OCI-LY1 (cell line): ENCODE data around the gene MCU.

ENCODE experiments used
- H2AFZ ChIP-seq: fragments of 200-600 bp; sonication (generic), shearing (Covaris generic); 2 replicates; pipeline ENCODE4 v1.6.0; 2014; ENCODE audit warnings: antibody characterized with exemption, mild to moderate bottlenecking, low read length
- H3F3A ChIP-seq: fragments of 200-600 bp; sonication (generic), shearing (Covaris generic); 2 replicates; pipeline ENCODE4 v1.6.0; 2014; ENCODE audit warnings: mild to moderate bottlenecking, antibody characterized with exemption, low read length, moderate library complexity; ENCODE audit not compliant: insufficient read depth
- H3K27ac ChIP-seq: fragments of 200-600 bp; sonication (generic); 2 replicates; pipeline ENCODE4 v1.5.1; 2014; ENCODE audit warnings: low read length, mixed run types, mild to moderate bottlenecking, low read depth; ENCODE audit not compliant: poor library complexity, severe bottlenecking
- H3K27me3 ChIP-seq: fragments of 200-600 bp; sonication (generic); 2 replicates; pipeline ENCODE4 v1.6.0; 2014; ENCODE audit warnings: antibody characterized with exemption, mild to moderate bottlenecking, low read length, moderate library complexity; ENCODE audit not compliant: insufficient read depth
- H3K36me3 ChIP-seq: fragments of 200-600 bp; sonication (generic); 2 replicates; pipeline ENCODE4 v1.6.1; 2014; ENCODE audit warnings: mild to moderate bottlenecking, antibody characterized with exemption, low read length, moderate library complexity, mixed read lengths; ENCODE audit not compliant: insufficient read depth
- H3K4me1 ChIP-seq: fragments of 200-600 bp; sonication (generic); 2 replicates; pipeline ENCODE4 v1.5.1; 2014; ENCODE audit warnings: mild to moderate bottlenecking, low read length, moderate library complexity; ENCODE audit not compliant: insufficient read depth, severe bottlenecking
- H3K4me2 ChIP-seq: fragments of 200-600 bp; sonication (generic), shearing (Covaris generic); 2 replicates; pipeline ENCODE4 v1.6.1; 2014; ENCODE audit warnings: low read length
- H3K4me3 ChIP-seq: fragments of 200-600 bp; sonication (generic); 2 replicates; pipeline ENCODE4 v1.5.1; 2014; ENCODE audit warnings: low read length, low read depth, mild to moderate bottlenecking, mixed read lengths; ENCODE audit not compliant: poor library complexity, severe bottlenecking
- H3K79me2 ChIP-seq: fragments of 200-600 bp; shearing (Covaris generic); 2 replicates; pipeline ENCODE4 v1.6.1; 2016; ENCODE audit warnings: mixed run types, low read length, mixed read lengths; ENCODE audit not compliant: insufficient read depth
- H3K9ac ChIP-seq: fragments of 200-600 bp; sonication (generic), shearing (Covaris generic); 2 replicates; pipeline ENCODE4 v1.6.1; 2014; ENCODE audit warnings: mild to moderate bottlenecking, low read length, mixed read lengths
- H3K9me2 ChIP-seq: fragments of 200-600 bp; sonication (generic), shearing (Covaris generic); 2 replicates; pipeline ENCODE4 v1.6.1; 2014; ENCODE audit warnings: low read depth, mild to moderate bottlenecking, low read length, mixed read lengths
- H3K9me3 ChIP-seq: fragments of 200-600 bp; shearing (Covaris generic); 2 replicates; pipeline ENCODE4 v1.6.1; 2014; ENCODE audit warnings: low read length, mixed read lengths
- H4K20me1 ChIP-seq: fragments of 200-600 bp; sonication (generic), shearing (Covaris generic); 2 replicates; pipeline ENCODE4 v1.6.0; 2016; ENCODE audit warnings: mild to moderate bottlenecking, low read length; ENCODE audit not compliant: insufficient read depth
- CTCF ChIP-seq: fragments of 200-600 bp; sonication (generic), shearing (Covaris generic); IDR thresholded peaks from 2 replicates; pipeline ENCODE4 v1.5.1; 2017; ENCODE audit warnings: mild to moderate bottlenecking, antibody characterized with exemption, low read length, moderate library complexity, mixed read lengths
- EZH2 ChIP-seq: fragments of 200-600 bp; sonication (generic), shearing (Covaris generic); IDR thresholded peaks from 2 replicates; pipeline ENCODE4 v1.8.0; 2017; ENCODE audit warnings: borderline replicate concordance, mixed run types, mild to moderate bottlenecking, antibody characterized with exemption, low read length, moderate library complexity, mixed read lengths

MCU gene

GRCh38 chr10:72740528-72740927 lies 48.6 kb downstream of the MCU start:
- 0 out of 2 replicates have a peak, but pooled peaks cover 4% of the 10 kb centered on the region for H3K79me2 ChIP-seq
- H3K4me1 ChIP-seq: peaks cover 12% of the 10 kb centered on the region
- H3K4me2 ChIP-seq: no peak overlapping the region
- no peaks in the 10 kb centered on the region for H3K27me3 ChIP-seq
- TF ChIP-seq CTCF (no peak), EZH2 (no peak)
- no peak overlapping the region for H3K4me3 ChIP-seq
- H3K9me2 ChIP-seq: no peaks in the 10 kb centered on the region
- H4K20me1 ChIP-seq: no peaks in the 10 kb centered on the region
- no peak overlapping the region for H3K27ac ChIP-seq
- no peak overlapping the region for H2AFZ ChIP-seq
- H3K9me3 ChIP-seq: no peaks in the 10 kb centered on the region
- H3K36me3 ChIP-seq: no peaks in the 10 kb centered on the region
- H3K9ac ChIP-seq: no peak overlapping the region
- no peaks in the 10 kb centered on the region for H3F3A ChIP-seq

GRCh38 chr10:72742092-72742491 lies 50.1 kb downstream of the MCU start:
- Histone ChIP-seq H2AFZ (no peak overlapping the region), H3K4me1 (peaks cover 7% of the 10 kb centered on the region), H3K79me2 (0 out of 2 replicates have a peak, but pooled peaks cover 8% of the 10 kb centered on the region), H3K4me3 (no peak overlapping the region), H3K27me3 (no peaks in the 10 kb centered on the region), H4K20me1 (no peaks in the 10 kb centered on the region), H3K4me2 (no peak overlapping the region), H3K9me2 (no peaks in the 10 kb centered on the region), H3K9ac (no peak overlapping the region), H3K27ac (no peak overlapping the region), H3K9me3 (no peaks in the 10 kb centered on the region), H3F3A (no peaks in the 10 kb centered on the region), H3K36me3 (no peaks in the 10 kb centered on the region)
- TF ChIP-seq EZH2: no peak
- TF ChIP-seq CTCF: no peak

GRCh38 chr10:72742797-72743196 lies 50.9 kb downstream of the MCU start:
- Histone ChIP-seq H3F3A (no peaks in the 10 kb centered on the region), H3K4me1 (peaks cover 7% of the 10 kb centered on the region), H3K9me2 (no peaks in the 10 kb centered on the region), H3K9ac (no peak overlapping the region), H3K27ac (no peak overlapping the region), H3K9me3 (no peaks in the 10 kb centered on the region), H2AFZ (no peak overlapping the region), H3K4me3 (no peak overlapping the region), H3K36me3 (no peaks in the 10 kb centered on the region), H4K20me1 (no peaks in the 10 kb centered on the region), H3K4me2 (no peak overlapping the region), H3K79me2 (0 out of 2 replicates have a peak, but pooled peaks cover 6% of the 10 kb centered on the region), H3K27me3 (no peaks in the 10 kb centered on the region)
- TF ChIP-seq CTCF (no peak), EZH2 (no peak)
